ENCODE results near the gene CTSL.

The CTSL gene

DNA sequence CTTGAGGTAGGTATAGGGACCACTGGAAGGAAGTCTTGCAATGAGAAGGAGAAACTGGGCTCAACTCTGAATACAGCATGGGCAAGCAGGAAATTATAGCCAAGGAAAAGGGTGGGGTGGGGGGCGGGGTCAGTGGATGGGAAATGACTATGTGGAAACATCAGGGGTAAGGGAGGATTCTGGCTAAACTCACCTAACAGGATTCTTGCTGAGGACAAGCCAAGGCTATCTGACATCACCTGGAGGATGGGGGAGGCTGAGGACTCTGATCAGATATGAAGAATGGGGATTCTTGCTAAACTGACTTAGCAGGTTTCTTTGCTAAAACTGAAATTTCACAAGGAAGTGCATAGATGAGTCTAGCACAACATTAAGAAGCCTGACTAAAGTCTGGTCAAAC is 40.8 kb downstream of the CTSL start:
- no peak overlapping the region for H3K4me3 ChIP-seq (ENCODE audit: low read depth, low read length)
- TF ChIP-seq, protein P1, sequence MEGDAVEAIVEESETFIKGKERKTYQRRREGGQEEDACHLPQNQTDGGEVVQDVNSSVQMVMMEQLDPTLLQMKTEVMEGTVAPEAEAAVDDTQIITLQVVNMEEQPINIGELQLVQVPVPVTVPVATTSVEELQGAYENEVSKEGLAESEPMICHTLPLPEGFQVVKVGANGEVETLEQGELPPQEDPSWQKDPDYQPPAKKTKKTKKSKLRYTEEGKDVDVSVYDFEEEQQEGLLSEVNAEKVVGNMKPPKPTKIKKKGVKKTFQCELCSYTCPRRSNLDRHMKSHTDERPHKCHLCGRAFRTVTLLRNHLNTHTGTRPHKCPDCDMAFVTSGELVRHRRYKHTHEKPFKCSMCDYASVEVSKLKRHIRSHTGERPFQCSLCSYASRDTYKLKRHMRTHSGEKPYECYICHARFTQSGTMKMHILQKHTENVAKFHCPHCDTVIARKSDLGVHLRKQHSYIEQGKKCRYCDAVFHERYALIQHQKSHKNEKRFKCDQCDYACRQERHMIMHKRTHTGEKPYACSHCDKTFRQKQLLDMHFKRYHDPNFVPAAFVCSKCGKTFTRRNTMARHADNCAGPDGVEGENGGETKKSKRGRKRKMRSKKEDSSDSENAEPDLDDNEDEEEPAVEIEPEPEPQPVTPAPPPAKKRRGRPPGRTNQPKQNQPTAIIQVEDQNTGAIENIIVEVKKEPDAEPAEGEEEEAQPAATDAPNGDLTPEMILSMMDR (conservative IDR thresholded peaks at IDR 0.05; ENCODE audit: low read depth, low read length) = no peak
- DNase-seq (ENCODE audit: low read depth) = no peak

- no peak for DNase-seq (ENCODE audit: low read depth)
- TF ChIP-seq, protein P1 (conservative IDR thresholded peaks at IDR 0.05; ENCODE audit: low read depth, low read length) = no peak
- no peak overlapping the region for H3K4me3 ChIP-seq (ENCODE audit: low read depth, low read length)
Measured at GRCh38 chr9:87770616-87771315, 44.8 kb downstream of the CTSL start.

DNA sequence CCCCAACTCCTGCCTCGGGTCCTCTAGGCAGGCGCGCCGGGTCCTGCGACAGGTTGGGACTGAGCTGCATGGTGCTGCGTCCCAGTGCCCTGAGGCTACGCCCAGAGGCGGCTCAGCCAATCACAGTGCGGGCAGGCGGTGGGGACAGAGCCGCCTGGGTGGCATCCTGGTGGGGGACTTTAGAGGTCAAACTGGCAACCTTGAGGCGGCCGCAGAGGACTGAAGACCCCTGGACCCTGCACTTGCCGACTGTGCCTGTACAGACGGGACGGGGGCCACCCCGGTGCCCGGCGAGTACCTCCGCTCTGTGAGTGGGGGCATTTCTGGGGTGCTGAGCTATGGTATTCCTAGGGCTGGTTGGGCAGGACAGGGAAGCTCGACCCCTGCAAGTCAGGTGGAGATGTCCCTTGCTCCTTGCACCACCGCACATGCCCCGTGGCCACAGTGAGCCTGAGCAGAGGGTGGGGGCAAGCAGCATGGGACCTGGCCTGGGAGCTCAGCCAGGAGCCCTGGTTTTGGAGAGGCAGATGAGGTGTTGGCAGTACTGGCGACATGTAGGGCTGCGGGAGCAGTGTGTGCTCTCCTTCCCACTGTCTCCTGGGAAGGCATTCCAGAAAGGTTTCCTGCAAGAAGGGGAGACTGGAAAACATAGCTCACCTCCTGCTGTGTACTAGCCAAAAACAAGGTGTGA is 45.5 kb downstream of the CTSL start:
- DNase-seq (ENCODE audit: low read depth) = no peak
- TF ChIP-seq, protein P1 (conservative IDR thresholded peaks at IDR 0.05; ENCODE audit: low read depth, low read length) = no peak
- H3K4me3 ChIP-seq (ENCODE audit: low read depth, low read length) = no peak overlapping the region

DNA sequence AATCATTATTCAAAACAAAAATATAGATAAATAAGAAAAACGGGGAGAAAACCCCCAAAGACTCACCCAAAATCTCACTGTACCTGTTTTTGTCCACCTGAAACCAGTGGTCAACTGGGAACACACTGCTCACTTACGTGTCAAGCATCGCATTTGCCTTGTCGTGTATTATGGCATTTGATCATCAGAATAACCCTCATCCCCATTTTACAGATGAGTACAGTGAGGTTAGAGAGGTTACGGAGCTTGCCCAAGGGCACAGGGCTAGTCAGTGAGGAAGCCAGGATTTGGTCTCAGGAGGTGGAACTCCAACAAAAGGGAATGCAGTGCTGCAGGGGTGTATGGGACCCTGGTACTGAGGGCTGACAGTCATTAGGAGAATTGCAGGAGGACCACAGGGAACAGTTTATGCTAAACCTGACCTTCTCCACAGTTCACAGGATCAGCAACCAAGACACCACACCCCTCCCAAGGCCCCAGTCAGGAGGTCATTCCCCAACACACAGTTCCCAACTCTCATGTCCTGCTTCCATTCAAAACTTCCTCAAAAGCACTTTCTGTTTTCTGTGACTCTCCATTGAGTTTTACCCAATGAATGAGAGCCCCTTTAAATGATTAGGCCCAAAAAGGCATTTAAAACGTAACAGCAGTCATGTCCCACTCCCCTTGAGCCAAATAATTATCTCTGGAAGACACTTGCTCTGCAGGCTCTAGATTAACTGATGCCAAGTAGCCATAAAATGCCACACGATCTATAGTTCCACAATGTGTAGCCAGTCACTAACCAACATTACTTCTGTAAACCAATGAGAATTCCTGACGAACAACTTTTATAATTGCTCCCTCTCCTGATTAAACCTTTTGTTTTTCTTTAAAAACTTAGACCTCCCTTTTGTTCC is 50.8 kb downstream of the CTSL start:
- DNase-seq (ENCODE audit: low read depth) = no peak
- TF ChIP-seq, protein P1 (conservative IDR thresholded peaks at IDR 0.05; ENCODE audit: low read depth, low read length) = no peak
- H3K4me3 ChIP-seq (ENCODE audit: low read depth, low read length) = no peak overlapping the region

GRCh38 chr9:87778996-87779395 is 53.1 kb downstream of the CTSL start:
- TF ChIP-seq, protein P1 (conservative IDR thresholded peaks at IDR 0.05; ENCODE audit: low read depth, low read length) = no peak
- H3K4me3 ChIP-seq (ENCODE audit: low read depth, low read length) = no peak overlapping the region
- DNase-seq (ENCODE audit: low read depth) = no peak

All from choroid plexus epithelial cell (primary cell).